ENCODE results near the gene SNAI3.
A peak's percentile ranks its signal among the peaks of the same experiment; 100 is the strongest.

Gene SNAI3

DNA sequence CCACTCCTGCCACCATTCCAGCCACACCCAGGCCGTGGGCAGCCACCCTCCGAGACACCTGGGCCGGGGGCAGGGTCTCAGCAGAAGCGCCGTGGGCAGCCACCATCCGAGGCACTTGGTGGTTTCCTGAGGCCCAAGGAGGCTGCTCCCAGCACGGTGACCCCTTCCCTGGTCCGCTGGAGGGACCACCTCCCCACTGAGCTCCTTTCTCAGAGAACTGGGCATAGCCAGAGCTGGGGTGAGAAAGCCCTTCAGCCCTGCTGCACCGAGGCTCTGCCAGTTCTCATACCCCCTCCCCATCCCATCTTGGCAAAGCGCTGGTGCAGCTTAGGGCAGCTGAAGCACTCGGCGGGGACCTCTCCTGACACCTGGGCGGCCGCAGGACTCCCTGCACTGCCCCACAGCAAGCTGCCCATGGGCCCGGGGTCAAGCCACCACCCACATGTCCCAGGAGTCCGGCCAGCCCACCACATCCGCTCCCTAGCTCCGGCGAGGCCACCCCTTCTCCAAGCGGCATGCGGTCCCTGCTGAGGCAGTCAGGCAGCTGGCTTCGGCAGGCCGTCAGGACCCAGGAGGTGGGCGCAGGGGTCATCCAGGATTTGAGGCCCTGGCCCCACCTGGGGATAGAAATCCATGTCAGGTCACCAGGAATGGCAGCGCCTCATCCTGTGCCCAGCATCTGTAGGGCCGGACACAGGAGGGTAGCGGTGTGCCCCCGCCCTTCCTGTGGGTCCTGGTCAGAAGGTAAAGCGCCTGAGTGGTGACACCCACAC is 34.1 kb downstream of the SNAI3 start:
- Histone ChIP-seq H3K79me2 (ENCODE audit: control insufficient read depth, low read length) (peaks cover 52% of the 10 kb centered on the region), H3K4me1 (ENCODE audit: control insufficient read depth, low read length) (peaks cover 40% of the 10 kb centered on the region), H3K4me3 (ENCODE audit: low read length) (peak overlapping the region; percentile 86), H4K20me1 (ENCODE audit: control insufficient read depth, insufficient read depth, low read depth, low read length) (peaks cover 18% of the 10 kb centered on the region), H3K9me2 (replicated peaks; ENCODE audit: control insufficient read depth, low read length) (no peaks in the 10 kb centered on the region), H3F3A (ENCODE audit: control insufficient read depth, insufficient read depth) (no peaks in the 10 kb centered on the region), H3K36me3 (ENCODE audit: control insufficient read depth, low read length) (peaks cover 89% of the 10 kb centered on the region), H3K4me2 (ENCODE audit: low read length) (peak overlapping the region; percentile 87), H3K27me3 (ENCODE audit: control insufficient read depth, low read length) (no peaks in the 10 kb centered on the region), H3K9me3 (ENCODE audit: control insufficient read depth, insufficient read depth, low read length) (no peaks in the 10 kb centered on the region), H3K27ac (ENCODE audit: low read depth, low read length) (peak overlapping the region; percentile 92)
- TF ChIP-seq, protein P1, sequence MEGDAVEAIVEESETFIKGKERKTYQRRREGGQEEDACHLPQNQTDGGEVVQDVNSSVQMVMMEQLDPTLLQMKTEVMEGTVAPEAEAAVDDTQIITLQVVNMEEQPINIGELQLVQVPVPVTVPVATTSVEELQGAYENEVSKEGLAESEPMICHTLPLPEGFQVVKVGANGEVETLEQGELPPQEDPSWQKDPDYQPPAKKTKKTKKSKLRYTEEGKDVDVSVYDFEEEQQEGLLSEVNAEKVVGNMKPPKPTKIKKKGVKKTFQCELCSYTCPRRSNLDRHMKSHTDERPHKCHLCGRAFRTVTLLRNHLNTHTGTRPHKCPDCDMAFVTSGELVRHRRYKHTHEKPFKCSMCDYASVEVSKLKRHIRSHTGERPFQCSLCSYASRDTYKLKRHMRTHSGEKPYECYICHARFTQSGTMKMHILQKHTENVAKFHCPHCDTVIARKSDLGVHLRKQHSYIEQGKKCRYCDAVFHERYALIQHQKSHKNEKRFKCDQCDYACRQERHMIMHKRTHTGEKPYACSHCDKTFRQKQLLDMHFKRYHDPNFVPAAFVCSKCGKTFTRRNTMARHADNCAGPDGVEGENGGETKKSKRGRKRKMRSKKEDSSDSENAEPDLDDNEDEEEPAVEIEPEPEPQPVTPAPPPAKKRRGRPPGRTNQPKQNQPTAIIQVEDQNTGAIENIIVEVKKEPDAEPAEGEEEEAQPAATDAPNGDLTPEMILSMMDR (IDR thresholded peaks at IDR 0.05; ENCODE audit: low read depth, low read length, poor library complexity, severe bottlenecking) = no peak
- TF ChIP-seq EZH2phosphoT487 (IDR thresholded peaks at IDR 0.05; ENCODE audit: borderline replicate concordance, low read length) = no peak

DNA sequence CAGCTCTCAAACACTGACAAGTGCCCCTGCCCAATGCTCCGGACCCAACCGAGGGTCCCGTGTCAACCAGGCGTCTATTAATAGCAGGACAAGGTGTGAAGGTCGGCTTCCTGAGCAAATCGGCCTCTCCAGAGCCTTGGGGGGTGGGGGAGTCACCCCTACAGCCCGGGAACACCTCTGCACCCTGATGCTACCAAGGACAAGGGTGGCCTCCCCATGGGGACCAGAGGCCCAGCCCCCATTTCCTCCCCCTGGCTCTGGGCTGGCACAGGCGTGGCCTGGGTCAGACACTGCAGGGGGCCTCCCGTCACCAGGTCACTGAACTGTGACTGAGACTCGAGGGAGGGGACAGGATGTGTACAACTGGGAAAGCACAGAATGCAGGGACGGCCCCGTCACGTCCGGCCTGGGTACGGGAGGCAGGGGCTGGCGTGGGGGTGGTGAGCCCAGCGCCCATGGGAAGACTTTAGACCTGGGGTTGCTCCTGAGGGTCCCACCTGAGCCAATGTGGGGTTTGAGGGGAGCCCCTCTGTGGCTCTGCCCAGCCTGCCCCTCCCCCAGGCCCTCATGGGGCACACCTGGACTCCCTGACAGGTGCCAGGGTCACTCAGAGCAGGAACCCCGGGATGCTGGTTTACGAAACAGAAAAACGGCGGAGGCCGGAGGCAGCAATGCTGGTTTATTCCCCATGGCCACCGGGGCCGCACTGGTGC is 34.9 kb downstream of the SNAI3 start:
- Histone ChIP-seq H3K79me2 (ENCODE audit: control insufficient read depth, low read length) (peaks cover 47% of the 10 kb centered on the region), H4K20me1 (ENCODE audit: control insufficient read depth, insufficient read depth, low read depth, low read length) (peaks cover 18% of the 10 kb centered on the region), H3K27ac (ENCODE audit: low read depth, low read length) (peak overlapping the region; percentile 92)

DNA sequence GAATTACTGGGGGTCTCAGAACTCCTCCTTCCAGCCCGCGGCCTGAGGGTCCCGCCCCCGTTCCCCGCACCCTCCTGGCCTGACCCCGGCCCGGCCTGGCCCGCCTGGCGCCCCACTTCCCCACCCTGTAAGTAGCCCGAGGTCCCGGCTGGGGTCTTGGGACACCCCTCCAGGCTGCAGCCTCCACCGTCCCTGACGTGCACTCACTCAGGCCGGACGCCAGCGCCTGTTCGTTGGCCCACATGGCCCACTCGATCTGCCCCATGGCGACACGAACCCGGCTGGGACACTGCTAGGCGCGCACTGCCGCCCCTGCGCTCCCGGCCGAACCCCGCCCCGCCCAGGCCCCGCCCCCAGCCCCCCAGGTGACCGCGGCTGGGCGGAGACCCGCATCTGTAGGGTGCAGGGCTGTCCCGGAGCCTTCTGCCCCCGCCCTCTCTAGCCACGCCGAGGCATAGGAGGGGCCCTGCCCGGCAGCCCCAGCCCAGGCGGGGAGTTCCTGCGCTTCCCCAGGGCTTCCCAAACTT is 35.5 kb downstream of the SNAI3 start, which contains the start of gene CYBA:
Gene CYBA (minus strand): TSS at position 305 of the 527 bp plus-strand sequence. CDS start 40 bp downstream, at position 265.
- Histone ChIP-seq H3K27me3 (ENCODE audit: control insufficient read depth, low read length) (no peaks in the 10 kb centered on the region), H3K9me2 (replicated peaks; ENCODE audit: control insufficient read depth, low read length) (no peaks in the 10 kb centered on the region), H3F3A (ENCODE audit: control insufficient read depth, insufficient read depth) (no peaks in the 10 kb centered on the region), H4K20me1 (ENCODE audit: control insufficient read depth, insufficient read depth, low read depth, low read length) (peaks cover 18% of the 10 kb centered on the region), H3K4me3 (ENCODE audit: low read length) (peak within 1 kb of the TSS; percentile 86), H3K9me3 (ENCODE audit: control insufficient read depth, insufficient read depth, low read length) (no peaks in the 10 kb centered on the region), H3K4me2 (ENCODE audit: low read length) (peak within 1 kb of the TSS; percentile 87), H3K36me3 (ENCODE audit: control insufficient read depth, low read length) (peaks cover 90% of the 10 kb centered on the region), H3K4me1 (ENCODE audit: control insufficient read depth, low read length) (peaks cover 40% of the 10 kb centered on the region), H3K27ac (ENCODE audit: low read depth, low read length) (peak within 1 kb of the TSS; percentile 92), H3K79me2 (ENCODE audit: control insufficient read depth, low read length) (peaks cover 49% of the 10 kb centered on the region)
- TF ChIP-seq, protein P1 (IDR thresholded peaks at IDR 0.05; ENCODE audit: low read depth, low read length, poor library complexity, severe bottlenecking) = no peak
- TF ChIP-seq EZH2phosphoT487 (IDR thresholded peaks at IDR 0.05; ENCODE audit: borderline replicate concordance, low read length) = no peak

More for the DNA sequence above, 34.9 kb downstream of the SNAI3 start:
- H3K27me3 ChIP-seq (ENCODE audit: control insufficient read depth, low read length) = no peaks in the 10 kb centered on the region
- peak overlapping the region; percentile 86 for H3K4me3 ChIP-seq (ENCODE audit: low read length)
- H3K36me3 ChIP-seq (ENCODE audit: control insufficient read depth, low read length) = peaks cover 89% of the 10 kb centered on the region
- H3K4me1 ChIP-seq (ENCODE audit: control insufficient read depth, low read length) = peaks cover 40% of the 10 kb centered on the region
- peak overlapping the region; percentile 87 for H3K4me2 ChIP-seq (ENCODE audit: low read length)
- no peaks in the 10 kb centered on the region for H3F3A ChIP-seq (ENCODE audit: control insufficient read depth, insufficient read depth)
- TF ChIP-seq EZH2phosphoT487 (IDR thresholded peaks at IDR 0.05; ENCODE audit: borderline replicate concordance, low read length) = no peak
- TF ChIP-seq, protein P1 (IDR thresholded peaks at IDR 0.05; ENCODE audit: low read depth, low read length, poor library complexity, severe bottlenecking) = no peak
- H3K9me2 ChIP-seq (replicated peaks; ENCODE audit: control insufficient read depth, low read length) = no peaks in the 10 kb centered on the region
- H3K9me3 ChIP-seq (ENCODE audit: control insufficient read depth, insufficient read depth, low read length) = no peaks in the 10 kb centered on the region

Measured in DOHH2 (cell line).